ENCODE results near the gene ELMOD1. TPM values are rescaled to one million over a fixed set of nuclear protein-coding genes. Genes with fewer than 3 reads are reported as not detected.

The ELMOD1 gene
- total and polyA plus RNA-seq, 2 donors (not counting 1 experiment from before 2014, with no cell fraction given): not detected

DNA sequence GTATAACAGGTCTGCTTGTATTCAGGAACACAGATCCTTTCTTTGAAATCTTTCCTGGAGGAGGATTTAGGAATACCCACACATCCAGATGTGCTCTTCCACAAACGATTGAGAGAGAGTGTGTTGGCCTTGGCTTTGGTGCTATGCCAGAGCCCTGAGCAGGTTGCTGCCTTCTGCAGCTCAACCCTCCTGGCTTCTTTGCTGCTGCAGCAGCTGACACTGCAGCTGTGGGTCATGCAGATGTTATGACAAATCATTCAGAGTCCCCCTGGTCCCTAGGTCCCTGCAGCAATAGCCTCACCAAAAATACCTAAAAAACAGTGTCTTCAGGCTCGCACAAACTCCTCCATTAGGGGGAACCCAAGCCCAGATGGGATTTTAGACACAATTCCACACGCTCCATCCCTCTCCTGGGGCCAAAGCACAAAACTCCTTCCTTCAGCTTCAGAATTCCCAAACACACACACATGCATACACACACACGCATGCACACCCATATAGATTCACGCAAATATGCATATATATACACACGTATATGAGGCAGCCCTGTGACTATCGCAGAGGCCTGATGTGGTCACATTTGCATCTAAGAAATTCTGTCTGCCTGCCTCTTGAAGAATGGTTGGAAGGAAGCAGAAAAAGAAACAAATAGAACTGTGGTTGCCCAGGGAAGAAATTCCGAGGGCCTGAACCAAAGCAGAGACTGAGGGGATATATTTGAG, 85.5 kb downstream of the ELMOD1 start:
- H3K27me3 Mint-ChIP-seq: peaks cover 28% of the 10 kb centered on the region
- POLR2A ChIA-PET: no interaction called here
- no peak overlapping the region for H3K4me3 Mint-ChIP-seq
- H3K4me1 Mint-ChIP-seq: no peaks in the 10 kb centered on the region
- TF ChIP-seq EZH2 (IDR thresholded peaks at IDR 0.05; ENCODE audit: borderline replicate concordance, insufficient read depth, low read depth, low read length, poor library complexity, severe bottlenecking): no peak
- no peak for TF ChIP-seq CTCF (IDR thresholded peaks at IDR 0.05)
- Histone ChIP-seq H3K4me2 (replicated peaks; ENCODE audit: low read depth, low read length, poor library complexity, severe bottlenecking) (no peak overlapping the region), H4K20me1 (ENCODE audit: control insufficient read depth, insufficient read depth, low read length, poor library complexity, severe bottlenecking) (no peaks in the 10 kb centered on the region), H3K4me3 (ENCODE audit: control extremely low read depth in 1 of 5, extremely low read depth in 1 of 5, insufficient read depth in 1 of 5, low read depth in 2 of 5, low read length in 4 of 5) (no peak overlapping the region), H3K4me1 (ENCODE audit: control insufficient read depth in 2 of 2, insufficient read depth in 2 of 2, low read length in 2 of 2) (no peaks in the 10 kb centered on the region), H3K79me2 (ENCODE audit: control insufficient read depth, insufficient read depth, low read length) (no peaks in the 10 kb centered on the region), H3K9ac (ENCODE audit: low read length) (no peak overlapping the region), H3K27me3 (replicated peaks in 1 of 4; ENCODE audit: control extremely low read depth in 1 of 4, control insufficient read depth in 3 of 4, insufficient read depth in 4 of 4, low read length in 3 of 4) (peaks cover 0 to 10% (median 0%) of the 10 kb centered on the region in 4 experiments), H3K36me3 (replicated peaks in 1 of 2; ENCODE audit: control extremely low read depth in 1 of 2, control insufficient read depth in 1 of 2, extremely low read depth in 1 of 2, insufficient read depth in 2 of 2, low read length in 1 of 2) (no peaks in the 10 kb centered on the region), H2AFZ (ENCODE audit: insufficient read depth, low read depth, low read length, poor library complexity, severe bottlenecking) (no peak overlapping the region), H3K27ac (ENCODE audit: low read length in 2 of 2) (no peak overlapping the region), H3K9me3 (ENCODE audit: control extremely low read depth in 1 of 3, control insufficient read depth in 2 of 3, insufficient read depth in 1 of 3, low read length in 2 of 3) (no peaks in the 10 kb centered on the region)
- H3K9me3 Mint-ChIP-seq (ENCODE audit: insufficient read depth): no peaks in the 10 kb centered on the region
- no peak overlapping the region for H3K27ac Mint-ChIP-seq
- CTCF ChIA-PET: interaction anchor here (0.6 to 1.2 kb wide), 2 partner anchors 13 to 218 kb away, joined by 3 to 6 read pairs; no protein-coding TSS in a partner anchor
- no peak for ATAC-seq (ENCODE audit: low read depth)
- DNase-seq: no peak
- intact Hi-C loops (cut with micrococcal nuclease): no loop called here
- 66% methylated on average over 8 of the region's 8 CpGs for WGBS (ENCODE audit: insufficient coverage)

DNA sequence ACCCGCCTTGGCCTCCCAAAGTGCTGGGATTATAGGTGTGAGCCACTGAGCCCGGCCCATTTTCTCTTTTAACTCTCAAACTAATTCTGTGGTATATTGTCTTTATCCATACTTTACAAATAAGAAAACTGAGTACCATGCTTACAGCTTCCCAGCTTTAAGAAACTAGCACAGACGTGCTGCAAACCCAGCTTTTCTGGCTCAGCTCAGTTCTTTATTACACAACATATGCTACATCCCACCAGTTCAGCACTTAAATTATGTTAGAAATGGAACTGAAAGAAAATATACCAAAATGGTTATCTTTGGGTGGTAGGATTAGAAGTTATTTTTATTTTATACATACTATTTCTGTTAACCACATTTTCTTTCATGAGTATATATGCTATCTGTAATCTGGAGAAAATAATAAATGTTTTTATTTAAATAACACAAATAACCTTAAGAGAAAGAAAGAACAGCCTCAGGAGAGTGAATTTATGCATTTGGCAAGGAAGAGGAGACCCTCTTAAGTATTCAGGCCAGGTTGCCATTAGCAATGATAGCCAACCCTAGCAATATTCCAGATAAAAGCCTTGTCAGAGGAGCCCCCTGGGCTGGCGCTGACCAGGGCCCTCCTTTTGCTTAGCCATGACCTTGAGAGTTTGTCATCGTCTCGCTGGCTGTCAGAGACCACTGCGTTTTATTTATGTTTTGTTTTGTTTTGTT, 87.1 kb downstream of the ELMOD1 start:
- Mint-ChIP-seq H3K4me3 (no peak overlapping the region), H3K27me3 (peaks cover 25% of the 10 kb centered on the region), H3K9me3 (ENCODE audit: insufficient read depth) (no peaks in the 10 kb centered on the region), H3K4me1 (no peaks in the 10 kb centered on the region), H3K27ac (no peak overlapping the region)
- Histone ChIP-seq H3K27me3 (replicated peaks in 1 of 4; ENCODE audit: control extremely low read depth in 1 of 4, control insufficient read depth in 3 of 4, insufficient read depth in 4 of 4, low read length in 3 of 4) (peaks cover 0 to 10% (median 0%) of the 10 kb centered on the region in 4 experiments), H3K4me3 (ENCODE audit: control extremely low read depth in 1 of 5, extremely low read depth in 1 of 5, insufficient read depth in 1 of 5, low read depth in 2 of 5, low read length in 4 of 5) (no peak overlapping the region), H3K9ac (ENCODE audit: low read length) (no peak overlapping the region), H2AFZ (ENCODE audit: insufficient read depth, low read depth, low read length, poor library complexity, severe bottlenecking) (no peak overlapping the region), H3K4me2 (replicated peaks; ENCODE audit: low read depth, low read length, poor library complexity, severe bottlenecking) (no peak overlapping the region), H3K36me3 (replicated peaks in 1 of 2; ENCODE audit: control extremely low read depth in 1 of 2, control insufficient read depth in 1 of 2, extremely low read depth in 1 of 2, insufficient read depth in 2 of 2, low read length in 1 of 2) (no peaks in the 10 kb centered on the region), H3K4me1 (ENCODE audit: control insufficient read depth in 2 of 2, insufficient read depth in 2 of 2, low read length in 2 of 2) (no peaks in the 10 kb centered on the region), H3K79me2 (ENCODE audit: control insufficient read depth, insufficient read depth, low read length) (no peaks in the 10 kb centered on the region), H3K9me3 (ENCODE audit: control extremely low read depth in 1 of 3, control insufficient read depth in 2 of 3, insufficient read depth in 1 of 3, low read length in 2 of 3) (no peaks in the 10 kb centered on the region), H3K27ac (ENCODE audit: low read length in 2 of 2) (no peak overlapping the region), H4K20me1 (ENCODE audit: control insufficient read depth, insufficient read depth, low read length, poor library complexity, severe bottlenecking) (no peaks in the 10 kb centered on the region)
- intact Hi-C loops (cut with micrococcal nuclease): no loop called here
- ChIA-PET CTCF (no interaction called here), POLR2A (no interaction called here)
- ATAC-seq (ENCODE audit: low read depth) (no peak), DNase-seq (no peak)
- TF ChIP-seq CTCF (IDR thresholded peaks at IDR 0.05) (no peak), EZH2 (IDR thresholded peaks at IDR 0.05; ENCODE audit: borderline replicate concordance, insufficient read depth, low read depth, low read length, poor library complexity, severe bottlenecking) (no peak)
- no CpG with 5 or more reads among the region's 7 CpGs for WGBS (ENCODE audit: insufficient coverage)
